GM12865 (cell line): Measurements from ENCODE around the gene PCGF3.
"Not testable (repeated sequence)": the region's sequence is repeated elsewhere in the genome, so short reads cannot be mapped to it uniquely, and the experiment has no call there.

Experiments
- DNase-seq: peaks from one replicate; pipeline ENCODE4 v3.0.0; 2010; ENCODE audit warnings: low read depth
- H3K4me3 ChIP-seq: 2 replicates; pipeline ENCODE4 v1.5.1; 2011; ENCODE audit warnings: mild to moderate bottlenecking, low read depth, low read length, control low read depth
- CTCF ChIP-seq: IDR thresholded peaks from 2 replicates; pipeline ENCODE4 v1.5.1; 2011; ENCODE audit warnings: low read length, control low read depth, low read depth, inconsistent platforms; ENCODE audit not compliant: insufficient read depth; ENCODE audit errors: missing control alignments

Gene PCGF3

GRCh38 chr4:703336-704197 is 2.1 kb upstream of the PCGF3 start:
- no peak overlapping the region for H3K4me3 ChIP-seq
- no peak for TF ChIP-seq CTCF

GRCh38 chr4:704198-704891 is 1.3 kb upstream of the PCGF3 start:
- H3K4me3 ChIP-seq, result no peak overlapping the region
- DNase-seq, result no peak
- no peak for TF ChIP-seq CTCF

More at GRCh38 chr4:703336-704197, 2.1 kb upstream of the PCGF3 start:
- DNase-seq, result no peak

- H3K4me3 ChIP-seq, result peak overlapping the region; percentile 50
- DNase-seq, result no peak
- no peak for TF ChIP-seq CTCF
These were observed 708 bp upstream of the PCGF3 start for GRCh38 chr4:704971-705277.

- not testable (repeated sequence) for DNase-seq
- H3K4me3 ChIP-seq, result peak overlapping the region; percentile 84
These were observed 526 bp downstream of the PCGF3 start for GRCh38 chr4:706083-706633.

GRCh38 chr4:706834-707598 is 1.4 kb downstream of the PCGF3 start:
- DNase-seq, result no peak
- peak overlapping the region; percentile 39 for H3K4me3 ChIP-seq
- no peak for TF ChIP-seq CTCF

GRCh38 chr4:707929-708630 is 2.4 kb downstream of the PCGF3 start:
- DNase-seq, result no peak
- H3K4me3 ChIP-seq, result no peak overlapping the region
- TF ChIP-seq CTCF, result no peak
